NCI-H2029 (cell line): ENCODE results near the gene RBL2.
"Not testable (repeated sequence)": the region's sequence is repeated elsewhere in the genome, so short reads cannot be mapped to it uniquely, and the experiment has no call there.

Source experiments
- DNase-seq: peaks from one replicate; lab custom pipeline; 2025; lab: John Stamatoyannopoulos, UW

RBL2 gene

DNA sequence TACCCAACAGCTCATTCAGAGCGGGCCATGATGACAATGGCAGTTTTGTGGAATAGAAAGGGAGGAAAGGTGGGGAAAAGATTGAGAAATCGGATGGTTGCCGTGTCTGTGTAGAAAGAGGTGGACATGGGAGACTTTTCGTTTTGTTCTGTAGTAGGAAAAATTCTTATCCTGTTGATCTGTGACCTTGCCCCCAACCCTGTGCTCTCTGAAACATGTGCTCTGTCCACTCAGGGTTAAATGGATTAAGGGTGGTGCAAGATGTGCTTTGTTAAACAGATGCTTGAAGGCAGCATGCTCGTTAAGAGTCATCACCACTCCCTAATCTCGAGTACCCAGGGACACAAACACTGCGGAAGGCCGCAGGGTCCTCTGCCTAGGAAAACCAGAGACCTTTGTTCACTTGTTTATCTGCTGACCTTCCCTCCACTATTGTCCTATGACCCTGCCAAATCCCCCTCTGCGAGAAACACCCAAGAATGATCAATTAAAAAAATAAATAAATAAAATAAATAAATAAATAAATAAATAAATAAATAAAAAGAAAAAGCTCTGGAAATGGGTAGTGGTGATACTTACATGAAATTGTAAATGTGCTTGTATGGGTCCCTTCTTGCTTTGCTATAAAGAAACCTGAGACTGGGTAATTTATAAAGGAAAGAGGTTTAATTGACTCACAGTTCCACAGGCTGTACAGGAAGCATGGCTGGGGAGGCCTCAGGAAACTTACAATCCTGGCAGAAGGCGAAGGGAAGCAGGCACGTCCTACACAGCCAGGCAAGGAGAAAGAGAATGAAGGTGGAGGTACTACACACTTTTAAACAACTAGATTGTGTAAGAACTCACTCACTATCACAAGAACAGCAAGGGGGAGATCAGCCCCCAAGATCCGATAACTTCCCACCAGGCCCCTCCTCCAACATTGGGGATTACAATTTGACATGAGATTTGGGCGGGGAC lies 105.8 kb downstream of the RBL2 start:
- not testable (repeated sequence) for DNase-seq
